ENCODE data around the gene TLCD4.
A peak's percentile ranks its signal among the peaks of the same experiment; 100 is the strongest.

TLCD4 gene

GRCh38 chr1:95108792-95109191 is 8.4 kb upstream of the TLCD4 start:
- DNase-seq: no peak
- no peaks in the 10 kb centered on the region for H3K36me3 Mint-ChIP-seq (ENCODE audit: low read depth)
- H3K4me3 Mint-ChIP-seq: no peak overlapping the region
- H3K27ac Mint-ChIP-seq: no peak overlapping the region
- no peaks in the 10 kb centered on the region for H3K4me1 Mint-ChIP-seq
- no peaks in the 10 kb centered on the region for H3K9me3 Mint-ChIP-seq
- no peak for TF ChIP-seq CTCF (IDR thresholded peaks at IDR 0.05)
- H3K27me3 Mint-ChIP-seq (ENCODE audit: low read depth, poor library complexity): peaks cover 11% of the 10 kb centered on the region

- H3K9me3 Mint-ChIP-seq: no peaks in the 10 kb centered on the region
- peaks cover 11% of the 10 kb centered on the region for H3K27me3 Mint-ChIP-seq (ENCODE audit: low read depth, poor library complexity)
- H3K36me3 Mint-ChIP-seq (ENCODE audit: low read depth): no peaks in the 10 kb centered on the region
- H3K4me3 Mint-ChIP-seq: no peak overlapping the region
- H3K27ac Mint-ChIP-seq: no peak overlapping the region
- no peak for TF ChIP-seq CTCF (IDR thresholded peaks at IDR 0.05)
- no peaks in the 10 kb centered on the region for H3K4me1 Mint-ChIP-seq
- no peak for DNase-seq
These were observed 6.1 kb upstream of the TLCD4 start for GRCh38 chr1:95111014-95111413.

GRCh38 chr1:95113684-95114083 is 3.5 kb upstream of the TLCD4 start:
- no peaks in the 10 kb centered on the region for H3K9me3 Mint-ChIP-seq
- DNase-seq: no peak
- no peaks in the 10 kb centered on the region for H3K36me3 Mint-ChIP-seq (ENCODE audit: low read depth)
- no peak for TF ChIP-seq CTCF (IDR thresholded peaks at IDR 0.05)
- H3K27ac Mint-ChIP-seq: no peak overlapping the region
- H3K4me3 Mint-ChIP-seq: no peak overlapping the region
- H3K27me3 Mint-ChIP-seq (ENCODE audit: low read depth, poor library complexity): peaks cover 22% of the 10 kb centered on the region
- peaks cover 10% of the 10 kb centered on the region for H3K4me1 Mint-ChIP-seq

GRCh38 chr1:95115708-95116137 is 1.4 kb upstream of the TLCD4 start:
- Mint-ChIP-seq H3K4me3 (no peak overlapping the region), H3K27ac (no peak overlapping the region), H3K36me3 (ENCODE audit: low read depth) (no peaks in the 10 kb centered on the region), H3K9me3 (no peaks in the 10 kb centered on the region), H3K4me1 (peaks cover 16% of the 10 kb centered on the region), H3K27me3 (ENCODE audit: low read depth, poor library complexity) (peaks cover 40% of the 10 kb centered on the region)
- DNase-seq: no peak
- no peak for TF ChIP-seq CTCF (IDR thresholded peaks at IDR 0.05)

- no peaks in the 10 kb centered on the region for H3K9me3 Mint-ChIP-seq
- peak overlapping the region; percentile 93 for H3K4me3 Mint-ChIP-seq
- no peaks in the 10 kb centered on the region for H3K36me3 Mint-ChIP-seq (ENCODE audit: low read depth)
- peaks cover 41% of the 10 kb centered on the region for H3K27me3 Mint-ChIP-seq (ENCODE audit: low read depth, poor library complexity)
- peak; percentile 67 for TF ChIP-seq CTCF (IDR thresholded peaks at IDR 0.05)
- peaks cover 16% of the 10 kb centered on the region for H3K4me1 Mint-ChIP-seq
- H3K27ac Mint-ChIP-seq: no peak overlapping the region
- DNase-seq: peak; percentile 70
These were observed 462 bp upstream of the TLCD4 start for GRCh38 chr1:95116580-95117206.

- H3K27me3 Mint-ChIP-seq (ENCODE audit: low read depth, poor library complexity): peaks cover 40% of the 10 kb centered on the region
- peaks cover 21% of the 10 kb centered on the region for H3K4me1 Mint-ChIP-seq
- DNase-seq: no peak
- no peaks in the 10 kb centered on the region for H3K9me3 Mint-ChIP-seq
- H3K27ac Mint-ChIP-seq: no peak overlapping the region
- peak overlapping the region; percentile 85 for H3K4me3 Mint-ChIP-seq
- no peak for TF ChIP-seq CTCF (IDR thresholded peaks at IDR 0.05)
- no peaks in the 10 kb centered on the region for H3K36me3 Mint-ChIP-seq (ENCODE audit: low read depth)
These were observed 928 bp downstream of the TLCD4 start for GRCh38 chr1:95118067-95118499.

All from nephron progenitor cell (in vitro differentiated cells).